Heart left ventricle (tissue), 13 donors: ENCODE measurements around the gene CACNA1C.

Experiments used
- POLR2A ChIP-seq, 2 donors: fragments of 450-650 bp; IDR thresholded peaks; one replicate each; pipeline ENCODE4 v1.6.1; 2017; ENCODE audit warnings: antibody characterized with exemption in 2 of 2, mild to moderate bottlenecking in 2 of 2, moderate library complexity in 2 of 2
- TF ChIP-seq, protein P1 (sequence below), 12 donors: fragments of 200-600 bp; sonication (generic) in 4 of 12; IDR thresholded peaks; one replicate each; pipeline versions ENCODE4 v1.5.0 to v1.8.0; 2018 to 2022; ENCODE audit warnings: antibody characterized with exemption in 12 of 12, mild to moderate bottlenecking in 5 of 12
- donor health status: ischemic (EF 13 %, LVEDD 7.1; RV severe dilation, severe dysfunction).
- donor health status: DM: no; HTN: yes; CAD: no.
- donor health status: DM: no; HTN: no; CAD: no.
- donor health status: ischemic (EF 25% LVEDD 6.9; RV normal size, moderate dysfunction).
- donor health status: ischemic (EF 25% LVEDD 5.7; RV mildly dilated, moderate dysfunction).
- donor health status: ischemic (EF 35%, LVEDD 5.7; RV mildly dilated, moderate dysfunction).
- donor health status: nonischemic (EF 11% LVEDD 7.7; RV severe dilation, severe dysfunction).
- donor health status: DM: yes; HTN: yes; CAD: no.
- donor health status: PGD.
- donor health status: ischemic (EF 29% LVEDD 5.4; RV normal size, mild dysfunction).
- donor health status: nonischemic (EF 23%, LVEDD 6.1; RV moderate dilation, normal function).

GRCh38 chr12:2559931-2560330 is 507.1 kb downstream of the CACNA1C start:
- TF ChIP-seq POLR2A (IDR thresholded peaks at IDR 0.05), result no peak
- TF ChIP-seq, protein P1, sequence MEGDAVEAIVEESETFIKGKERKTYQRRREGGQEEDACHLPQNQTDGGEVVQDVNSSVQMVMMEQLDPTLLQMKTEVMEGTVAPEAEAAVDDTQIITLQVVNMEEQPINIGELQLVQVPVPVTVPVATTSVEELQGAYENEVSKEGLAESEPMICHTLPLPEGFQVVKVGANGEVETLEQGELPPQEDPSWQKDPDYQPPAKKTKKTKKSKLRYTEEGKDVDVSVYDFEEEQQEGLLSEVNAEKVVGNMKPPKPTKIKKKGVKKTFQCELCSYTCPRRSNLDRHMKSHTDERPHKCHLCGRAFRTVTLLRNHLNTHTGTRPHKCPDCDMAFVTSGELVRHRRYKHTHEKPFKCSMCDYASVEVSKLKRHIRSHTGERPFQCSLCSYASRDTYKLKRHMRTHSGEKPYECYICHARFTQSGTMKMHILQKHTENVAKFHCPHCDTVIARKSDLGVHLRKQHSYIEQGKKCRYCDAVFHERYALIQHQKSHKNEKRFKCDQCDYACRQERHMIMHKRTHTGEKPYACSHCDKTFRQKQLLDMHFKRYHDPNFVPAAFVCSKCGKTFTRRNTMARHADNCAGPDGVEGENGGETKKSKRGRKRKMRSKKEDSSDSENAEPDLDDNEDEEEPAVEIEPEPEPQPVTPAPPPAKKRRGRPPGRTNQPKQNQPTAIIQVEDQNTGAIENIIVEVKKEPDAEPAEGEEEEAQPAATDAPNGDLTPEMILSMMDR (IDR thresholded peaks at IDR 0.05), result no peak
